SKM-1 treated with dmso at 0.1 percent for 144 hours (cell line): ENCODE measurements around the gene FER.
"Not testable (repeated sequence)": the region's sequence is repeated elsewhere in the genome, so short reads cannot be mapped to it uniquely, and the experiment has no call there.

Experiments
- DNase-seq: peaks from one replicate; lab custom pipeline; 2025; ENCODE audit not compliant: unreplicated experiment; lab: John Stamatoyannopoulos, UW

The FER gene

GRCh38 chr5:109028608-109029299, 281.1 kb downstream of the FER start:
- DNase-seq = no peak

- DNase-seq = no peak
Measured at GRCh38 chr5:109029847-109030246, 282.1 kb downstream of the FER start.

GRCh38 chr5:109030360-109031143, 282.9 kb downstream of the FER start:
- no peak for DNase-seq

GRCh38 chr5:109034306-109034705, 286.6 kb downstream of the FER start:
- DNase-seq = no peak

- DNase-seq = no peak
Measured at GRCh38 chr5:109035436-109035835, 287.7 kb downstream of the FER start.

GRCh38 chr5:109038209-109038840, 290.6 kb downstream of the FER start:
- no peak for DNase-seq

GRCh38 chr5:109041317-109041716, 293.6 kb downstream of the FER start:
- DNase-seq = peak; percentile 48

GRCh38 chr5:109045710-109046109, 298.0 kb downstream of the FER start:
- no peak for DNase-seq

GRCh38 chr5:109049565-109049964, 301.9 kb downstream of the FER start:
- DNase-seq = no peak

GRCh38 chr5:109050321-109050720, 302.6 kb downstream of the FER start:
- not testable (repeated sequence) for DNase-seq

GRCh38 chr5:109052216-109052615, 304.5 kb downstream of the FER start:
- not testable (repeated sequence) for DNase-seq

- DNase-seq = no peak
Measured at GRCh38 chr5:109053995-109054417, 306.3 kb downstream of the FER start.

- DNase-seq = no peak
Measured at GRCh38 chr5:109060378-109061025, 312.8 kb downstream of the FER start.

- DNase-seq = no peak
Measured at GRCh38 chr5:109062664-109063063, 315.0 kb downstream of the FER start.

- DNase-seq = no peak
Measured at GRCh38 chr5:109063223-109063622, 315.5 kb downstream of the FER start.

- DNase-seq = no peak
Measured at GRCh38 chr5:109076741-109077140, 329.0 kb downstream of the FER start.

- DNase-seq = no peak
Measured at GRCh38 chr5:109078448-109078847, 330.8 kb downstream of the FER start.

GRCh38 chr5:109080481-109080880, 332.8 kb downstream of the FER start:
- DNase-seq = no peak

GRCh38 chr5:109080896-109081295, 333.2 kb downstream of the FER start:
- DNase-seq = no peak

- DNase-seq = no peak
Measured at GRCh38 chr5:109083937-109084336, 336.2 kb downstream of the FER start.

GRCh38 chr5:109089191-109089590, 341.5 kb downstream of the FER start:
- no peak for DNase-seq
